Esophagus (tissue), 2 donors: ENCODE results near the gene SMARCA2. TPM values are rescaled to one million over a fixed set of nuclear protein-coding genes. Genes with fewer than 3 reads are reported as not detected.

ENCODE experiments used
- H3K27ac ChIP-seq, 2 donors: one replicate each; pipeline ENCODE4 v1.5.1; 2013; ENCODE audit warnings: low read depth in 2 of 2, mild to moderate bottlenecking in 2 of 2, inconsistent platforms in 1 of 2, low read length in 1 of 2, moderate library complexity in 1 of 2
- H3K27me3 ChIP-seq, 2 donors: one replicate each; pipeline ENCODE4 v1.6.1; 2013; ENCODE audit warnings: low read length in 2 of 2, control low read depth in 1 of 2, mild to moderate bottlenecking in 1 of 2; ENCODE audit not compliant: insufficient read depth in 2 of 2, control insufficient read depth in 1 of 2
- H3K36me3 ChIP-seq, 2 donors: one replicate each; pipeline ENCODE4 v1.6.1; 2013; ENCODE audit warnings: low read length in 1 of 2; ENCODE audit not compliant: control insufficient read depth in 2 of 2, insufficient read depth in 2 of 2
- H3K4me1 ChIP-seq, 2 donors: one replicate each; pipeline ENCODE4 v1.6.1; 2013; ENCODE audit warnings: low read length in 1 of 2; ENCODE audit not compliant: control insufficient read depth in 2 of 2, insufficient read depth in 2 of 2
- H3K4me3 ChIP-seq, 2 donors: one replicate each; pipeline ENCODE4 v1.5.1; 2013; ENCODE audit warnings: low read length in 2 of 2, mild to moderate bottlenecking in 2 of 2, low read depth in 1 of 2, moderate library complexity in 1 of 2
- H3K9me3 ChIP-seq, 2 donors: one replicate each; pipeline ENCODE4 v1.6.1; 2013; ENCODE audit warnings: mild to moderate bottlenecking in 2 of 2, low read depth in 1 of 2, low read length in 1 of 2, moderate library complexity in 1 of 2; ENCODE audit not compliant: control insufficient read depth in 2 of 2, insufficient read depth in 1 of 2
- WGBS, 2 donors: extraction: QIAGEN DNeasy Blood & Tissue Kit; methylation state at CpG; one replicate each; pipeline ENCODE4 v1.1.7; 2013; 5-methylcytosine and 5-hydroxymethylcytosine counted together
- polyA plus RNA-seq, 2 donors: library from polyadenylated mRNA; stranded (reverse); fragments of 200-250 nt; gene quantifications; one replicate each; pipeline ENCODE4 v1.2.3, GENCODE V29; 2013
- donor health status: healthy with polysubstance abuse.
- donor health status: Bipolar disorder and iron deficiency.

The SMARCA2 gene
- polyA plus RNA-seq, 2 donors = 18.6 to 28.0 TPM

DNA sequence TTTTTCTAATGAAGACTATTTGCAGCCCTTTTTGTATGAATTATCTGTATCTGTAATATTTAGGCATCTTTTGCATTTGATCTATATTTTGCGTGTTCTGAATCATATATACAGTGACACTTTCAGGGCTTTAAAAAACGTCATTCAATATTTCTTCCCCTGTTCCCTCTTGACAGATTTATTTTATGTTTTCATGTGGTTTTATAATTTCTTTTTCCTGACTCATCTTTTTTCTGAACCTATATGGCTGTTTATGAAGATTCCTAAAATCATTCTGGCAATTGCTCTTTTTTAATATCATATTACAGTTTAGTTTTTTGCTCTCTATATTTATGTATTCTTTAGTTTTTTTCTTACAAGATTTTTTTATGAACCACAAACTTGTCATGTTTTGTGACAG lies 67.6 kb downstream of the SMARCA2 start:
- WGBS, 2 donors = 73 to 78% methylated on average over 2 of the region's 2 CpGs
- no peaks in the 10 kb centered on the region for H3K9me3 ChIP-seq
- no peaks in the 10 kb centered on the region for H3K4me1 ChIP-seq
- H3K4me3 ChIP-seq = no peak overlapping the region
- peaks cover 15 to 20% of the 10 kb centered on the region in 2 donors for H3K36me3 ChIP-seq
- no peak overlapping the region for H3K27ac ChIP-seq
- no peaks in the 10 kb centered on the region for H3K27me3 ChIP-seq

- no peak overlapping the region for H3K4me3 ChIP-seq
Measured at GRCh38 chr9:2083479-2083878, 68.3 kb downstream of the SMARCA2 start.

GRCh38 chr9:2085716-2086115 lies 70.6 kb downstream of the SMARCA2 start:
- Histone ChIP-seq H3K4me1 (no peaks in the 10 kb centered on the region), H3K9me3 (no peaks in the 10 kb centered on the region), H3K27ac (no peak overlapping the region), H3K27me3 (no peaks in the 10 kb centered on the region), H3K36me3 (peaks cover 9 to 20% of the 10 kb centered on the region in 2 donors), H3K4me3 (no peak overlapping the region)
- 71 to 78% methylated on average over 6 of the region's 6 CpGs for WGBS, 2 donors

More at GRCh38 chr9:2083479-2083878, 68.3 kb downstream of the SMARCA2 start:
- no peak overlapping the region for H3K27ac ChIP-seq
- no peaks in the 10 kb centered on the region for H3K4me1 ChIP-seq
- WGBS, 2 donors = 83 to 84% methylated on average over 6 of the region's 6 CpGs
- peaks cover 15 to 20% of the 10 kb centered on the region in 2 donors for H3K36me3 ChIP-seq
- H3K9me3 ChIP-seq = no peaks in the 10 kb centered on the region
- no peaks in the 10 kb centered on the region for H3K27me3 ChIP-seq

DNA sequence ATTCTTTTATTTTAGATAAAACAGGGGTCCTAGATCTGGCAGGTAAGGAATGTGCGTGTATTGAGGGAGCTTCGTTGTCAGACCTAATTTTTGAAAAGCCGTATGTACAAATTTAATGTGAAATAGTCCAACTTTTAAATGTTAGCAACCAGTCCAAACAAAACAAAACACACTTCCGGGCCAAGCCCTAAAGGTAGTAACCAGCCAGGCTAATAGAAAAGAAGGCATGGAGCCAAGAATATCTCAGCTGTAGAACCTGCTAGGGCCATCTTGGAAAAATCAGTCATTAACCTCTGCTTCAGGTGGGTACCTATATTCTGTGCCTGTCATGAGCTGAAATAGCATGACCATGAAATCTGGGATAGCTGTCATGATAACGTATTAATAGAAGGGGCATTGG lies 71.0 kb downstream of the SMARCA2 start:
- Histone ChIP-seq H3K27me3 (no peaks in the 10 kb centered on the region), H3K4me1 (no peaks in the 10 kb centered on the region), H3K9me3 (no peaks in the 10 kb centered on the region), H3K4me3 (no peak overlapping the region), H3K36me3 (peaks cover 8 to 20% of the 10 kb centered on the region in 2 donors), H3K27ac (no peak overlapping the region)
- WGBS, 2 donors = 71 to 87% methylated on average over 5 of the region's 5 CpGs

DNA sequence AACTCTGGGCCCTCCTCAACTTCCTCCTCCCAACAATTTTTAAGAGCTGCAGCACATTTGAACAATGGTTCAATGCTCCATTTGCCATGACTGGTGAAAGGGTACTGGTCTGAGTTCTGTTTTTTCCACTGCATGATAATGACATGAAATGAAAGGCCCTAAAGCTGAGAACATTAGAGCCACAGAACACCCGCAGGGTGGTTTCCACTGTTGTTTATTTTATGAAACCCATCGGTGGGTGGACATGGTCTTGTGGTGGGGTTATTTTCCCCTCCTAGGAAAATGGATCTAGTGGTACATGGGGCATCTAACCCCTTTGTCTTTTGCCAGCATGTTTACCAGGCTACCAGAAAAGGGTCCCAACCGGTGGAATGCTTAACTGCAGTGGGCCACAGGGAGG lies 71.8 kb downstream of the SMARCA2 start:
- H3K36me3 ChIP-seq = peaks cover 6 to 17% of the 10 kb centered on the region in 2 donors

DNA sequence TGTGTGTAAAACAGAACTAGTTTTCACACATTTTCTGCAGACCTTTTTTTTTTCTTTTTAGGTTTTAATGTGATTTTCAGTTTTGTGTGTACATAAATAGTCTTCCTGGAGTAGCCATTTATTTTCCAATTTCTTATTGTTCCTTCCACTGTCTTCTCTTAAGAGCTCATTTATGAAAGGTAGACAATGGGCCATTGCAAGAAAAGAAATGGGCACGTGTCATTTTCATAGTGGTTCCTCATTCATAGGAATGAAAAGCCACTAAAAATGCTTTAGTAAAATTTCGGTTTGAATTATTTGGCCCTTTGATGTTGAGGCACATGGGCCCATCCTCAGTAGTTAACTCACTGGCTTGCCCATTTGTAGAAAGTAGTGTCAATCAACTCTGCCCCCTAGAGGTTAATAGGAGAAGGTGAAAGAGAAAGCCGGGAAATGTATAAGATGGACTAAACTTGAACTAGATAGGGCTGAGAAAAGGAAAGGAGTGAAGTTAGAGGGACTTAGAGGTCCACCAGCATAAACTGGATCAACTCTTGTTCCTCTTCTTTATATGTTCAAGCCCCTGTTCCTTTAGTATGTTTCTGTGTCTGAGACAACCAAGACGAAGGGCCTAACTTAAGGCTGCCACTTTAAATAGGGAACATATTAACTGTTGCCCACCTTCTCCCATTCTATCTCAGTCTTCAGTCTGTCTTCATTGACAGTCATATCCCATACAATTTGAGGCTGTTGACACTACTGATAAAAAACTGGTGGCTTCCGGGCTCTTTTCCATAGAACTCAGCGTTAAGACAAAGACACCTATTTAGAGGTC lies 72.6 kb downstream of the SMARCA2 start:
- Histone ChIP-seq H3K4me1 (no peaks in the 10 kb centered on the region), H3K27ac (no peak overlapping the region), H3K4me3 (no peak overlapping the region), H3K36me3 (peaks cover 6 to 14% of the 10 kb centered on the region in 2 donors), H3K9me3 (no peaks in the 10 kb centered on the region), H3K27me3 (no peaks in the 10 kb centered on the region)
- 68 to 78% methylated on average over 6 of the region's 6 CpGs for WGBS, 2 donors

More for the DNA sequence above, 71.8 kb downstream of the SMARCA2 start:
- Histone ChIP-seq H3K4me1 (no peaks in the 10 kb centered on the region), H3K9me3 (no peaks in the 10 kb centered on the region), H3K27me3 (no peaks in the 10 kb centered on the region), H3K27ac (no peak overlapping the region), H3K4me3 (no peak overlapping the region)
- 85 to 86% methylated on average over 3 of the region's 3 CpGs for WGBS, 2 donors

DNA sequence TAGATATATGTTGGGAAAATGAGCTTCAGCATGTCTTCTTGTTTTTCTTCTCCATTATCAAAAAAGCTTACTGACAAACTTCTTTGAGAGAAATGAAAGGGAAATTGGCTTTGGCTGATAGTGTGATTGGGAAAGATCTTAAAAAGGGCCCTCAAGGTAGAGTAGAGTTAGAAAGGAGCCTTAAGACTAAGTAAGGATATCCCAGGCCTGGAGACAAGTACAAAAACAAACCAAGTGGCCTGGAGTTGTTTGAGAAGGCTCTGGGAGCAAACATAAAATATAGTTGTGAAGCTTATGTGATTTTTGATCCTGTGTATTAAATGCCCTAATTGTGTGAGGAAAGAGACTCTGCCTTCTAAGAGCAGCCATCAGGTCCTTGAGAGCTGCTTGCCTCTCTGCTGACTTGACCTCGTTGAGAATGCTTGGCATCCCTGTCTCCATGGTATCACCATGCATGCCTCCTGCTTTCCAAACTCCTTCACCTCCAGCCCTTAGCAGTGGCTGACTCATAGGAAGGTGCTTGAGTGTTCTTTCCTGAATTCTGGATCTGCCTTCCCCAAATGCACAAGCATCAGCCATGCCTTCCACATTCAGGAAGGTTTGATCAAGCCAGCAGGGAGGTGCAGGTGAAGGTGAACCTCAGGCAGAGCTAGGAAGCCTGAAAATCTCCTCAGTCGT lies 78.9 kb downstream of the SMARCA2 start:
- 55% methylated on average over 2 of the region's 2 CpGs for WGBS, 2 donors
- Histone ChIP-seq H3K27me3 (no peaks in the 10 kb centered on the region), H3K4me1 (no peaks in the 10 kb centered on the region), H3K27ac (no peak overlapping the region), H3K9me3 (no peaks in the 10 kb centered on the region), H3K36me3 (peaks cover 8 to 12% of the 10 kb centered on the region in 2 donors), H3K4me3 (no peak overlapping the region)

GRCh38 chr9:2096376-2096970 lies 81.3 kb downstream of the SMARCA2 start:
- no peaks in the 10 kb centered on the region for H3K9me3 ChIP-seq
- no peaks in the 10 kb centered on the region for H3K4me1 ChIP-seq
- no peaks in the 10 kb centered on the region for H3K27me3 ChIP-seq
- WGBS, 2 donors = 87 to 89% methylated on average over 6 of the region's 6 CpGs
- H3K27ac ChIP-seq = no peak overlapping the region
- H3K36me3 ChIP-seq = peaks cover 15 to 17% of the 10 kb centered on the region in 2 donors
- H3K4me3 ChIP-seq = no peak overlapping the region

GRCh38 chr9:2106666-2107065 lies 91.5 kb downstream of the SMARCA2 start:
- Histone ChIP-seq H3K27me3 (no peaks in the 10 kb centered on the region), H3K4me1 (no peaks in the 10 kb centered on the region), H3K4me3 (no peak overlapping the region), H3K27ac (no peak overlapping the region), H3K36me3 (peaks cover 6 to 11% of the 10 kb centered on the region in 2 donors), H3K9me3 (no peaks in the 10 kb centered on the region)
- WGBS, 2 donors = 88 to 94% methylated on average over 1 of the region's 1 CpG
